Amniotic stem cell (primary cell): ENCODE measurements around the gene CSHL1.
"Not testable (repeated sequence)": the region's sequence is repeated elsewhere in the genome, so short reads cannot be mapped to it uniquely, and the experiment has no call there.

Experiments used
- DNase-seq: peaks from one replicate; lab custom pipeline; 2025; lab: John Stamatoyannopoulos, UW

The CSHL1 gene

GRCh38 chr17:63918789-63919305, 7.8 kb upstream of the CSHL1 start, which contains the start of gene GH1:
Gene GH1, minus strand, starts transcription at chr17:63918839. Its CDS starts 63 bp downstream, at chr17:63918776.
- not testable (repeated sequence) for DNase-seq

- no peak for DNase-seq
These were observed 7.2 kb upstream of the CSHL1 start for GRCh38 chr17:63918305-63918704.

GRCh38 chr17:63917646-63918045, 6.6 kb upstream of the CSHL1 start:
- no peak for DNase-seq

GRCh38 chr17:63917206-63917605, 6.1 kb upstream of the CSHL1 start:
- not testable (repeated sequence) for DNase-seq

GRCh38 chr17:63916566-63917185, 5.6 kb upstream of the CSHL1 start:
- no peak for DNase-seq

GRCh38 chr17:63915753-63916152, 4.7 kb upstream of the CSHL1 start:
- not testable (repeated sequence) for DNase-seq

- no peak for DNase-seq
These were observed 3.4 kb upstream of the CSHL1 start for GRCh38 chr17:63914471-63914870.

- DNase-seq, result no peak
These were observed 621 bp upstream of the CSHL1 start for GRCh38 chr17:63911657-63912100.

- no peak for DNase-seq
These were observed 962 bp downstream of the CSHL1 start for GRCh38 chr17:63910096-63910495.

GRCh38 chr17:63909586-63909985, 1.5 kb downstream of the CSHL1 start:
- not testable (repeated sequence) for DNase-seq

- DNase-seq, result not testable (repeated sequence)
These were observed 3.8 kb downstream of the CSHL1 start for GRCh38 chr17:63907161-63907778.

GRCh38 chr17:63904796-63905195, 6.3 kb downstream of the CSHL1 start:
- not testable (repeated sequence) for DNase-seq

- not testable (repeated sequence) for DNase-seq
These were observed 7.3 kb downstream of the CSHL1 start for GRCh38 chr17:63903787-63904201.

GRCh38 chr17:63901971-63902370, 9.1 kb downstream of the CSHL1 start:
- DNase-seq, result not testable (repeated sequence)

- not testable (repeated sequence) for DNase-seq
These were observed 11.9 kb downstream of the CSHL1 start for GRCh38 chr17:63898899-63899798.

GRCh38 chr17:63896524-63897354, 14.3 kb downstream of the CSHL1 start, which contains the start of gene CSH1:
Gene CSH1, minus strand, starts transcription at chr17:63896574. Its CDS starts 63 bp downstream, at chr17:63896511.
- DNase-seq, result not testable (repeated sequence)

GRCh38 chr17:63894821-63895220, 16.2 kb downstream of the CSHL1 start:
- not testable (repeated sequence) for DNase-seq

- DNase-seq, result not testable (repeated sequence)
These were observed 17.0 kb downstream of the CSHL1 start for GRCh38 chr17:63894021-63894420.

GRCh38 chr17:63892316-63893037, 18.6 kb downstream of the CSHL1 start:
- not testable (repeated sequence) for DNase-seq
